IgD-negative memory B cell (primary cell): ENCODE measurements around the gene TARS2. TPM values are rescaled to one million over a fixed set of nuclear protein-coding genes. Genes with fewer than 3 reads are reported as not detected.
A peak's percentile ranks its signal among the peaks of the same experiment; 100 is the strongest.

Experiments
- H3K27ac Mint-ChIP-seq, 3 donors: one replicate each; pipeline ENCODE4 v1.8.0; 2020 to 2022; ENCODE audit warnings: mild to moderate bottlenecking in 3 of 3, mixed read lengths in 3 of 3, moderate library complexity in 1 of 3
- H3K27me3 Mint-ChIP-seq: one replicate; pipeline ENCODE4 v1.8.0; 2021; ENCODE audit warnings: mixed read lengths
- H3K36me3 Mint-ChIP-seq: one replicate; pipeline ENCODE4 v1.8.0; 2020; ENCODE audit warnings: mild to moderate bottlenecking, mixed read lengths
- H3K4me1 Mint-ChIP-seq, 3 donors: one replicate each; pipeline ENCODE4 v1.8.0; 2020 to 2022; ENCODE audit warnings: mixed read lengths in 3 of 3, mild to moderate bottlenecking in 1 of 3
- H3K4me3 Mint-ChIP-seq, 4 donors: one replicate each; pipeline ENCODE4 v1.8.0; 2020 to 2022; ENCODE audit warnings: mild to moderate bottlenecking in 4 of 4, mixed read lengths in 4 of 4, moderate library complexity in 3 of 4
- H3K9me3 Mint-ChIP-seq, 3 donors: one replicate each; pipeline ENCODE4 v1.8.0; 2020 to 2021; ENCODE audit warnings: mixed read lengths in 3 of 3, mild to moderate bottlenecking in 1 of 3
- polyA plus RNA-seq: library from polyadenylated mRNA; unstranded; fragments of 300-500 nt; fragmentation: Illumina TruSeq; gene quantifications from one replicate; pipeline ENCODE4 v1.2.3, GENCODE V29; 2021

Gene TARS2
- polyA plus RNA-seq, 1 donor from 2014 or later, result 37.4 TPM

DNA sequence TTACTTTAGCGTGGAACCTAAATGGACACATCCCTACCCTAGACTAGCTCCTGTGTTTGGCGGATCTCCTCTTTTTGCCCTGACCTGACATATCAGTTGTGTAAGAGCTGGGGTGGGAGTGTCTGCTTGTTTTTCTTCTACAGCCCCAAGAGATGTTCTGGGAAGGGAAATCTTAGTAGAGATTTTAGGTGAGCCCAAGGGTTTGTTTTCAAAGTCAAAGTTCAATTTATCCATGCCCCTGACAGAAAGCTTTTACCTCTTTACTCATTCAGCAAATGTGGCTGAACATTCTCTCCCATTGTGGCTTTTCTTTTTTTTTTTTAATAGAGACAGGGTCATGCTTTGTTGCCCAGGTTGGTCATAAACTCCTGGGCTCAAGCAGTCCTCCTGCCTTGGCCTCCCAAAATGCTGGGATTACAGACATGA is 7.3 kb upstream of the TARS2 start:
- peak overlapping the region in 2 of 3 donors; percentile 0 to 26 for H3K27ac Mint-ChIP-seq
- H3K4me1 Mint-ChIP-seq, result peaks cover 3 to 8% (median 4%) of the 10 kb centered on the region in 3 donors
- no peaks in the 10 kb centered on the region for H3K9me3 Mint-ChIP-seq
- no peak overlapping the region for H3K4me3 Mint-ChIP-seq
- H3K27me3 Mint-ChIP-seq, result no peaks in the 10 kb centered on the region
- no peaks in the 10 kb centered on the region for H3K36me3 Mint-ChIP-seq

DNA sequence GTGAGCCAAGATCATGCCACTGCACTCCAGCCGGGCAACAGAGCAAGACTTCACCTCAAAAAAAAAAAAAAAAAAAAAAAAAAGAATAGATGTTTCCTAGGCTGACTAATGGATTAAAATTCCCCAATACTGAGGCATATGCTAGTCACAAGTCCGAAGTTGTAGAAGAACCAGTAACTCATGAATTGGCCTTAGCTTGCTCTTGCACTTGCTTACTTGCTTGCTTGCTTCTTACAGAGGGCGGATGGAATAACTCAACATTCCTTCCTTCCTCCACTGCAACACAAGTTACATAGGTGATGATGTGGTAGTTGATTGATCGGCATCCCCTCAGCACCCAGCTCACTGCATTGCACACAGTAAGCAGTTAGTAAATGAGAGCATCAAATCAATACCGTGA is 2.8 kb upstream of the TARS2 start:
- peaks cover 7 to 16% (median 13%) of the 10 kb centered on the region in 3 donors for H3K4me1 Mint-ChIP-seq
- no peaks in the 10 kb centered on the region for H3K9me3 Mint-ChIP-seq
- H3K27me3 Mint-ChIP-seq, result no peaks in the 10 kb centered on the region
- peaks cover 6% of the 10 kb centered on the region for H3K36me3 Mint-ChIP-seq
- H3K4me3 Mint-ChIP-seq, result peak overlapping the region in 1 of 4 donors; percentile 34
- peak overlapping the region in 1 of 3 donors; percentile 5 for H3K27ac Mint-ChIP-seq

DNA sequence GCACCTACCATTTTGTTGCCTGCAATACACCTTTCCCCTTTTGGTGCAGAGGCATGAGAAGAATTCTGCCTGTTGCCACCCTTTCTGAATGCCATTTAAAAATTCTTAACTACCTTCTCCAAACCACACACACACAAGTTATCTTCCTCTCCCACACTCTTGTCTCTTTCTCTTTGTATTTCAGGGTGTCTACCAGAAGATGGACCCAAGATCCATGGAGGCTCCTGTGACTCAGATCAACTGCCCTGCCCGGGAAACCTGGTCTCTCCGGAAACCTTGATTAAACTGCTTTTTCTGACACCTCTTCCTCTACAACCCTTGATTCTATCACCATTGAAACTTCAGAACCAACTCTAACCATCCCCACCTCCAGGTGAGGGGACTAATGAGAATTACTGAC is 2.4 kb upstream of the TARS2 start:
- Mint-ChIP-seq H3K27ac (peak overlapping the region in 2 of 3 donors; percentile 5 to 17), H3K27me3 (no peaks in the 10 kb centered on the region)

GRCh38 chr1:150487763-150488115 is 520 bp downstream of the TARS2 start:
- Mint-ChIP-seq H3K4me1 (peaks cover 7 to 15% (median 13%) of the 10 kb centered on the region in 3 donors), H3K36me3 (peaks cover 6% of the 10 kb centered on the region), H3K4me3 (peak overlapping the region; percentile 93 to 100 (median 98)), H3K9me3 (no peaks in the 10 kb centered on the region), H3K27me3 (no peaks in the 10 kb centered on the region), H3K27ac (peak overlapping the region; percentile 67 to 99 (median 99))

More for the DNA sequence above, 2.4 kb upstream of the TARS2 start:
- Mint-ChIP-seq H3K4me3 (peak overlapping the region in 2 of 4 donors; percentile 22 to 34), H3K9me3 (no peaks in the 10 kb centered on the region), H3K4me1 (peaks cover 7 to 14% (median 13%) of the 10 kb centered on the region in 3 donors), H3K36me3 (peaks cover 6% of the 10 kb centered on the region)

DNA sequence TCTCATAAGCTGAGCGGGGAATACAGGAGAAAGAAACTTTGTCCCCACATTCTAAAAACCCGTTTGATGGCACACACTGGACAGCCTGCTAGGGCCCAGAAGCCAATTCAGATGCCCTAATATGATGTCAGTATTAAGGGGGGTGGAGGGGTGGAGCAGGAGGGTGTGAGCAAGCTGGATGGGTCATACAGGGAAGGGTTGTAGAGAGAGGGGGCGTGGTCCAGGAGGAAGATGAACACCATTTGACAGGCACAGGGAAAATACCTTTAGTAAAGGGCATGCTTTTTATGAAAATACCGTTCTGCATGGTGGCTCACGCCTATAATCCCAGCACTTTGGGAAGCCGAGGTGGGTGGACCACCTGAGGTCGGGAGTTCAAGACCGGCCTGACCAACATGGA is 6.0 kb downstream of the TARS2 start:
- Mint-ChIP-seq H3K4me3 (no peak overlapping the region), H3K27ac (no peak overlapping the region), H3K36me3 (peaks cover 4% of the 10 kb centered on the region), H3K4me1 (peaks cover 0 to 9% (median 5%) of the 10 kb centered on the region in 3 donors), H3K9me3 (no peaks in the 10 kb centered on the region), H3K27me3 (no peaks in the 10 kb centered on the region)

GRCh38 chr1:150498342-150498741 is 11.1 kb downstream of the TARS2 start:
- Mint-ChIP-seq H3K27me3 (no peaks in the 10 kb centered on the region), H3K9me3 (no peaks in the 10 kb centered on the region), H3K4me3 (no peak overlapping the region), H3K36me3 (peaks cover 3% of the 10 kb centered on the region), H3K4me1 (no peaks in the 10 kb centered on the region), H3K27ac (no peak overlapping the region)

- Mint-ChIP-seq H3K9me3 (no peaks in the 10 kb centered on the region), H3K36me3 (peaks cover 6% of the 10 kb centered on the region), H3K27me3 (no peaks in the 10 kb centered on the region), H3K4me1 (peaks cover 0 to 2% (median 1%) of the 10 kb centered on the region in 3 donors), H3K27ac (no peak overlapping the region), H3K4me3 (no peak overlapping the region)
Observed at GRCh38 chr1:150505431-150505830, 18.2 kb downstream of the TARS2 start.

GRCh38 chr1:150507912-150508864 is 21.0 kb downstream of the TARS2 start, which contains the start of gene ECM1:
Gene ECM1, plus strand, starts transcription at chr1:150508109. Its CDS starts 101 bp downstream, at chr1:150508210.
- Mint-ChIP-seq H3K27ac (peak within 1 kb of the TSS in 1 of 3 donors; percentile 31), H3K4me3 (no peak within 1 kb of the TSS), H3K36me3 (peaks cover 7% of the 10 kb centered on the region), H3K4me1 (peaks cover 0 to 2% (median 1%) of the 10 kb centered on the region in 3 donors), H3K27me3 (no peaks in the 10 kb centered on the region), H3K9me3 (no peaks in the 10 kb centered on the region)

DNA sequence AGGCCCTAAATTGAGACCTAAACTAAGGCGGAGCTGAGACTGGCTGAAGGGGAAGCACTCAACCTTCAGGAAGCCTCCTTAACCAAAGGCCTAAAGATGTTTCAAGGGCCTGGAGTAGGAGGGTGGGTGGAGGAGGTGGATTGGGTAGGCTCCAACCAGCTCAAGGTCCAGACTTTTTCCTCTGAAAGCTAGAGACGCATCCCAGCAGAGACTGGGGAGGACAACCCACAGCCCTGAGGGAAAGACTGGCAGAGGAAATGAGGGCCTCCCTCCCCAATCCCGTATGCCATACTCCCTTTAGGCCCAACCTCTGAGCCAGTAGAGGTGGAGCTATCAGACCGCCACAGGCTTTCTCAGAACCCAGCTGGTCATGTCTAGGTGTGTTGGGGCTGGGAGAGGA is 21.8 kb downstream of the TARS2 start:
- Mint-ChIP-seq H3K4me3 (no peak overlapping the region), H3K27me3 (no peaks in the 10 kb centered on the region), H3K9me3 (no peaks in the 10 kb centered on the region), H3K27ac (peak overlapping the region in 1 of 3 donors; percentile 31), H3K36me3 (peaks cover 7% of the 10 kb centered on the region), H3K4me1 (peaks cover 0 to 2% (median 1%) of the 10 kb centered on the region in 3 donors)

DNA sequence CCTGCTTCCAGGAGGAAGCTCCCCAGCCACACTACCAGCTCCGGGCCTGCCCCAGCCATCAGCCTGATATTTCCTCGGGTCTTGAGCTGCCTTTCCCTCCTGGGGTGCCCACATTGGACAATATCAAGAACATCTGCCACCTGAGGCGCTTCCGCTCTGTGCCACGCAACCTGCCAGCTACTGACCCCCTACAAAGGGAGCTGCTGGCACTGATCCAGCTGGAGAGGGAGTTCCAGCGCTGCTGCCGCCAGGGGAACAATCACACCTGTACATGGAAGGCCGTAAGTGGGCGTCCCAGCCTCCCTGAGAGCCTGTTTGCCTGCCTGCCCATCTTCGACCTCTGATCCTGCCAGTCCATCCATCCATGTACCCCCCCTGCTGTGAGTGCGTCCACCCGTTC is 24.3 kb downstream of the TARS2 start:
- peak overlapping the region in 1 of 3 donors; percentile 59 for H3K27ac Mint-ChIP-seq

DNA sequence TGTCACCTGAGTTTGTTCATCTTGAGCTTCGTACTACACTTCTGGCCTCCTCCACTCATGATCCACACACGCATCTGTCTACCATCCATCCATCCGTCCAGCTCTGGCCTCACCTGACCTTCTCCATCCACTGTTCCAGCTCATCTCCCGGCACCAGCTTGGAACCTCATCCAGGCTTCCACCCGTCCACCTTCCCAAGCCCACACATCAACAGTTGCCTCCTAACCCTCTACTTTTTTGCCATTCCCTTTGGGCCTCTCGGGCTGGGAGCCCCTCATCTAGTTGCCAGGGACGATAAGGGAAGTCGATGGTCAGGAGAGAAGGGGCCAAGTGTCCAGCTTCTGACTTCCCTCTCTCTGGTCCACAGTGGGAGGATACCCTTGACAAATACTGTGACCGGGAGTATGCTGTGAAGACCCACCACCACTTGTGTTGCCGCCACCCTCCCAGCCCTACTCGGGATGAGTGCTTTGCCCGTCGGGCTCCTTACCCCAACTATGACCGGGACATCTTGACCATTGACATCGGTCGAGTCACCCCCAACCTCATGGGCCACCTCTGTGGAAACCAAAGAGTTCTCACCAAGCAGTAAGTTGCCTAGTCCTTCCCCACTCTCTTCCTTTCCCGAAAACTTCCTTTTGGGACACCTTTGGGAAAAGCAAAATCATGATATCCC is 24.9 kb downstream of the TARS2 start:
- Mint-ChIP-seq H3K27me3 (no peaks in the 10 kb centered on the region), H3K27ac (peak overlapping the region; percentile 16 to 59 (median 23)), H3K4me3 (peak overlapping the region in 2 of 4 donors; percentile 27 to 87), H3K9me3 (no peaks in the 10 kb centered on the region), H3K4me1 (peaks cover 11 to 16% (median 12%) of the 10 kb centered on the region in 3 donors), H3K36me3 (peaks cover 2% of the 10 kb centered on the region)

More for the DNA sequence above, 24.3 kb downstream of the TARS2 start:
- Mint-ChIP-seq H3K4me1 (peaks cover 6 to 10% (median 8%) of the 10 kb centered on the region in 3 donors), H3K4me3 (peak overlapping the region in 1 of 4 donors; percentile 27), H3K27me3 (no peaks in the 10 kb centered on the region), H3K36me3 (peaks cover 2% of the 10 kb centered on the region), H3K9me3 (no peaks in the 10 kb centered on the region)

- Mint-ChIP-seq H3K27me3 (no peaks in the 10 kb centered on the region), H3K4me1 (peaks cover 16 to 23% (median 16%) of the 10 kb centered on the region in 3 donors), H3K36me3 (peaks cover 2% of the 10 kb centered on the region), H3K9me3 (no peaks in the 10 kb centered on the region), H3K4me3 (peak overlapping the region in 1 of 4 donors; percentile 87), H3K27ac (peak overlapping the region in 1 of 3 donors; percentile 16)
Observed at GRCh38 chr1:150512846-150513245, 25.6 kb downstream of the TARS2 start.

DNA sequence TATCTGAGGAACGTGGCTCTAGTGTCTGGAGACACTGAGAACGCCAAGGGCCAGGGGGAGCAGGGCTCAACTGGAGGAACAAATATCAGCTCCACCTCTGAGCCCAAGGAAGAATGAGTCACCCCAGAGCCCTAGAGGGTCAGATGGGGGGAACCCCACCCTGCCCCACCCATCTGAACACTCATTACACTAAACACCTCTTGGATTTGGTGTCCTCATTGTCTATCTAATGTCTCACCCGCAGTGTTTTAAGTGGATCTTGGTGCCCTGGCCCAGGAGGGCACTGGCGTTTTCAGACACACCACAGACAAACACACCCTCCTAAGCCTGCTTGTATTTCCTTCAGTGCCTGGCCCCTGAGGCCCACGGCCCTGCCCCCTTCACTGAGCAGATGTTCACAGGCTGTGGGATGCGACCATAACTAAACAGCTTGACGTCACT is 26.2 kb downstream of the TARS2 start:
- Mint-ChIP-seq H3K27ac (peak overlapping the region in 2 of 3 donors; percentile 18 to 70), H3K27me3 (no peaks in the 10 kb centered on the region), H3K36me3 (peaks cover 2% of the 10 kb centered on the region), H3K4me1 (peaks cover 16 to 24% (median 16%) of the 10 kb centered on the region in 3 donors), H3K9me3 (no peaks in the 10 kb centered on the region), H3K4me3 (peak overlapping the region in 2 of 4 donors; percentile 75 to 87)

- peak overlapping the region; percentile 87 to 96 (median 94) for H3K4me3 Mint-ChIP-seq
- no peaks in the 10 kb centered on the region for H3K27me3 Mint-ChIP-seq
- peak overlapping the region in 1 of 3 donors; percentile 38 for H3K27ac Mint-ChIP-seq
- peaks cover 16 to 24% (median 16%) of the 10 kb centered on the region in 3 donors for H3K4me1 Mint-ChIP-seq
- peaks cover 2% of the 10 kb centered on the region for H3K36me3 Mint-ChIP-seq
- H3K9me3 Mint-ChIP-seq, result no peaks in the 10 kb centered on the region
Observed at GRCh38 chr1:150514260-150514659, 27.0 kb downstream of the TARS2 start.

GRCh38 chr1:150514913-150515327 is 27.7 kb downstream of the TARS2 start:
- Mint-ChIP-seq H3K4me1 (peaks cover 15 to 24% (median 16%) of the 10 kb centered on the region in 3 donors), H3K36me3 (peaks cover 2% of the 10 kb centered on the region), H3K4me3 (peak overlapping the region; percentile 87 to 96 (median 94)), H3K27ac (peak overlapping the region in 1 of 3 donors; percentile 54), H3K27me3 (no peaks in the 10 kb centered on the region), H3K9me3 (no peaks in the 10 kb centered on the region)
